Panc1 (cell line): ENCODE results near the gene DDX28. TPM values are rescaled to one million over a fixed set of nuclear protein-coding genes. Genes with fewer than 3 reads are reported as not detected.

Experiments used
- ATAC-seq: fragments of 200-7000 bp; cut with Tn5 transposase; 2 replicates; pipeline ENCODE4 v1.9.1; 2020; ENCODE audit warnings: mild to moderate bottlenecking, moderate library complexity
- BruUV-seq: library from RNA; stranded (reverse); fragments of 400-500 nt; replicated peaks from 2 replicates; lab custom pipeline; 2021; lab: Mats Ljungman, UMichigan
- CTCF ChIA-PET: fragments of 300-600 bp; sonication (Branson Sonifier 250); formaldehyde crosslinking; loops from one replicate; lab custom pipeline; 2022; ENCODE audit warnings: antibody characterized with exemption; lab: Charles Lee
- POLR2A ChIA-PET: fragments of 300-600 bp; sonication (Branson Sonifier 250); formaldehyde crosslinking; loops from one replicate; lab custom pipeline; 2022; ENCODE audit warnings: antibody characterized with exemption; lab: Charles Lee
- DNase-seq: peaks from one replicate; pipeline ENCODE4 v3.0.0-alpha.2; 2010; ENCODE audit warnings: low read depth, low spot score
- H3K27ac ChIP-seq: 2 replicates; pipeline ENCODE4 v1.5.1; 2011; ENCODE audit warnings: mild to moderate bottlenecking, low read length, inconsistent platforms
- H3K27me3 ChIP-seq: fragments of 200-500 bp; sonication (Bioruptor generic); 2 replicates; pipeline ENCODE4 v1.6.0; 2014; ENCODE audit warnings: low read length, inconsistent platforms; ENCODE audit not compliant: control insufficient read depth, insufficient read depth
- H3K36me3 ChIP-seq: fragments of 200-500 bp; sonication (Bioruptor generic); 2 replicates; pipeline ENCODE4 v1.5.1; 2014; ENCODE audit warnings: inconsistent platforms, mild to moderate bottlenecking, low read length, moderate library complexity; ENCODE audit not compliant: control insufficient read depth, insufficient read depth
- H3K4me1 ChIP-seq: 2 replicates; pipeline ENCODE4 v1.5.1; 2011; ENCODE audit warnings: inconsistent platforms, mild to moderate bottlenecking, low read length, moderate library complexity; ENCODE audit not compliant: control insufficient read depth, insufficient read depth
- H3K4me3 ChIP-seq, 2 experiments: 2 replicates each; pipeline ENCODE4 v1.5.1; 2011 to 2012; ENCODE audit warnings: low read depth in 2 of 2, low read length in 2 of 2, mild to moderate bottlenecking in 2 of 2, inconsistent platforms in 1 of 2, moderate library complexity in 1 of 2
- H3K9me3 ChIP-seq: fragments of 200-500 bp; sonication (Bioruptor generic); 2 replicates; pipeline ENCODE4 v1.5.1; 2014; ENCODE audit warnings: low read depth, mild to moderate bottlenecking, inconsistent platforms, low read length, moderate library complexity; ENCODE audit not compliant: control insufficient read depth, insufficient read depth
- POLR2AphosphoS5 ChIP-seq: IDR thresholded peaks from 2 replicates; pipeline ENCODE4 v1.6.1; 2012; ENCODE audit warnings: mild to moderate bottlenecking, low read depth, low read length, moderate library complexity
- SIN3A ChIP-seq: IDR thresholded peaks from 2 replicates; pipeline ENCODE4 v1.6.1; 2012; ENCODE audit warnings: low read depth, mild to moderate bottlenecking, low read length, moderate library complexity, borderline replicate concordance; ENCODE audit not compliant: insufficient read depth
- TCF7L2 ChIP-seq: IDR thresholded peaks from 2 replicates; pipeline ENCODE4 v1.6.1; 2011; ENCODE audit warnings: mild to moderate bottlenecking, low read depth, low read length, inconsistent platforms
- in situ Hi-C: cut with HindIII; loops from 2 replicates; pipeline ENCODE4 v1.10.0; 2016; ENCODE audit warnings: low sequenced_read_pairs, low pct_unique_long_range_greater_than_20kb
- intact Hi-C: fragments of 100-400 bp; cut with micrococcal nuclease; formaldehyde crosslinking; loops from one replicate; pipeline ENCODE4 v1.10.0; 2022; ENCODE audit not compliant: unreplicated experiment
- total RNA-seq: library from RNA; stranded (reverse); gene quantifications from one replicate; pipeline ENCODE4 v1.2.1, GENCODE V29; 2021; ENCODE audit not compliant: unreplicated experiment
- TF ChIP-seq, protein P1 (sequence below): fragments of 450-650 bp; IDR thresholded peaks from 2 replicates; pipeline ENCODE4 v1.5.1; 2017; ENCODE audit warnings: mild to moderate bottlenecking
- TF ChIP-seq, protein P2 (sequence below), 2 experiments: IDR thresholded peaks; 2 replicates each; pipeline ENCODE4 v1.6.1; 2011 to 2012; ENCODE audit warnings: low read depth in 2 of 2, control low read depth in 1 of 2, low read length in 1 of 2, mild to moderate bottlenecking in 1 of 2, moderate library complexity in 1 of 2; ENCODE audit not compliant: insufficient read depth in 1 of 2

DDX28 gene
- total RNA-seq, 1 experiment from 2014 or later = 8.4 TPM

DNA sequence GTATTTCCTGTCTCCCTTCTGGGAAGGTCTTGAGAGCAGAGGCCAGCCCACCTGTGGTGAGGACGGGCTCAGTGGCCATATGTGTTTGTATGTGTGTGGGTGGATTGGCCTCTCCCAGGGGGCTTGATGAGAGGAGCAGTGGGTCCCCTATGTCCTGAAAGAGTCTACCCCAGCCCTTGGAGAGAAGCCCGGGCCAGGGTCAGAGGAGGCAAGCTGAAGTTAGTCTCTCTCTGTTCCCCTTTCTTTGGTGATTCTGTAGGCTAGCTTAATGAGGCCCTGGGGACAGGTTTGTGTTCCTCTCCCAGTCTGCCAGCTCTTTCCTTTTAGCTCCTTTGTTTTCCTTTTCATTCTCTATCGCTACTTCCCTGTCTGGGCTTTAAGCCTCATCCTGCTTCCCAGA is 38.4 kb upstream of the DDX28 start:
- ChIA-PET POLR2A (interaction anchor here (0.8 kb wide), 1 partner anchor 107 kb away, joined by 4 read pairs; no protein-coding TSS in a partner anchor), CTCF (no interaction called here)
- DNase-seq (no peak), ATAC-seq (no peak)
- in situ Hi-C loops = no loop called here
- Histone ChIP-seq H3K9me3 (no peaks in the 10 kb centered on the region), H3K4me1 (no peaks in the 10 kb centered on the region), H3K4me3 (no peak overlapping the region), H3K36me3 (peaks cover under 1% of the 10 kb centered on the region; the same call in 1 of the 2 replicates), H3K27me3 (no peaks in the 10 kb centered on the region), H3K27ac (no peak overlapping the region)
- intact Hi-C loops = no loop called here
- no TSS peak for BruUV-seq
- TF ChIP-seq TCF7L2 (no peak), SIN3A (no peak), POLR2AphosphoS5 (no peak)
- TF ChIP-seq, protein P1, sequence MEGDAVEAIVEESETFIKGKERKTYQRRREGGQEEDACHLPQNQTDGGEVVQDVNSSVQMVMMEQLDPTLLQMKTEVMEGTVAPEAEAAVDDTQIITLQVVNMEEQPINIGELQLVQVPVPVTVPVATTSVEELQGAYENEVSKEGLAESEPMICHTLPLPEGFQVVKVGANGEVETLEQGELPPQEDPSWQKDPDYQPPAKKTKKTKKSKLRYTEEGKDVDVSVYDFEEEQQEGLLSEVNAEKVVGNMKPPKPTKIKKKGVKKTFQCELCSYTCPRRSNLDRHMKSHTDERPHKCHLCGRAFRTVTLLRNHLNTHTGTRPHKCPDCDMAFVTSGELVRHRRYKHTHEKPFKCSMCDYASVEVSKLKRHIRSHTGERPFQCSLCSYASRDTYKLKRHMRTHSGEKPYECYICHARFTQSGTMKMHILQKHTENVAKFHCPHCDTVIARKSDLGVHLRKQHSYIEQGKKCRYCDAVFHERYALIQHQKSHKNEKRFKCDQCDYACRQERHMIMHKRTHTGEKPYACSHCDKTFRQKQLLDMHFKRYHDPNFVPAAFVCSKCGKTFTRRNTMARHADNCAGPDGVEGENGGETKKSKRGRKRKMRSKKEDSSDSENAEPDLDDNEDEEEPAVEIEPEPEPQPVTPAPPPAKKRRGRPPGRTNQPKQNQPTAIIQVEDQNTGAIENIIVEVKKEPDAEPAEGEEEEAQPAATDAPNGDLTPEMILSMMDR = no peak
- TF ChIP-seq, protein P2, sequence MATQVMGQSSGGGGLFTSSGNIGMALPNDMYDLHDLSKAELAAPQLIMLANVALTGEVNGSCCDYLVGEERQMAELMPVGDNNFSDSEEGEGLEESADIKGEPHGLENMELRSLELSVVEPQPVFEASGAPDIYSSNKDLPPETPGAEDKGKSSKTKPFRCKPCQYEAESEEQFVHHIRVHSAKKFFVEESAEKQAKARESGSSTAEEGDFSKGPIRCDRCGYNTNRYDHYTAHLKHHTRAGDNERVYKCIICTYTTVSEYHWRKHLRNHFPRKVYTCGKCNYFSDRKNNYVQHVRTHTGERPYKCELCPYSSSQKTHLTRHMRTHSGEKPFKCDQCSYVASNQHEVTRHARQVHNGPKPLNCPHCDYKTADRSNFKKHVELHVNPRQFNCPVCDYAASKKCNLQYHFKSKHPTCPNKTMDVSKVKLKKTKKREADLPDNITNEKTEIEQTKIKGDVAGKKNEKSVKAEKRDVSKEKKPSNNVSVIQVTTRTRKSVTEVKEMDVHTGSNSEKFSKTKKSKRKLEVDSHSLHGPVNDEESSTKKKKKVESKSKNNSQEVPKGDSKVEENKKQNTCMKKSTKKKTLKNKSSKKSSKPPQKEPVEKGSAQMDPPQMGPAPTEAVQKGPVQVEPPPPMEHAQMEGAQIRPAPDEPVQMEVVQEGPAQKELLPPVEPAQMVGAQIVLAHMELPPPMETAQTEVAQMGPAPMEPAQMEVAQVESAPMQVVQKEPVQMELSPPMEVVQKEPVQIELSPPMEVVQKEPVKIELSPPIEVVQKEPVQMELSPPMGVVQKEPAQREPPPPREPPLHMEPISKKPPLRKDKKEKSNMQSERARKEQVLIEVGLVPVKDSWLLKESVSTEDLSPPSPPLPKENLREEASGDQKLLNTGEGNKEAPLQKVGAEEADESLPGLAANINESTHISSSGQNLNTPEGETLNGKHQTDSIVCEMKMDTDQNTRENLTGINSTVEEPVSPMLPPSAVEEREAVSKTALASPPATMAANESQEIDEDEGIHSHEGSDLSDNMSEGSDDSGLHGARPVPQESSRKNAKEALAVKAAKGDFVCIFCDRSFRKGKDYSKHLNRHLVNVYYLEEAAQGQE (IDR thresholded peaks at IDR 0.05; ENCODE audit: insufficient read depth in 1 of 2, low read depth in 2 of 2, low read length in 1 of 2) = no peak

DNA sequence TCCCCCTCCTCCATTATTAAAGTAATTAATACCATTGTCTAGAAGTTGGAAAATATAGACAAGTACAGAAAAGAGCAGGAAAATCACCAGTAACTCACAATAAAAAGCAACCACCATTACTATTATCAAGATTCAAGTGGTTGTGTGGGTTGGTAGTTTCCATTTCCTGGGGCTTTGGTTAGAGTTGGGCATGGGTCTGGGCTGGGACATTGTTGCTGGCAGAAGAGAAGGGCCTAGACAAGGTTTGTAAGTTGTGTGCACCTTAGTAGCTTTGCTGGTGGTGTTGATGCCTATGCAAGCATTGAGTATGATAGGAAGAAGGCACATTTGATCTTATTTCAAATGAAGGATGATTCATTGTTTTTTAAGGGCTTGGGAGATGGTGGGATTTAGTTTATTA is 36.8 kb upstream of the DDX28 start:
- in situ Hi-C loops (no loop called here), intact Hi-C loops (no loop called here)
- no peak for ATAC-seq
- POLR2A ChIA-PET = no interaction called here
- Histone ChIP-seq H3K36me3 (peaks cover 2% of the 10 kb centered on the region; the same call in 1 of the 2 replicates), H3K27me3 (no peaks in the 10 kb centered on the region), H3K4me1 (no peaks in the 10 kb centered on the region), H3K9me3 (no peaks in the 10 kb centered on the region), H3K4me3 (no peak overlapping the region), H3K27ac (no peak overlapping the region)
- CTCF ChIA-PET = no interaction called here
- no peak for DNase-seq
- no TSS peak for BruUV-seq
- TF ChIP-seq POLR2AphosphoS5 (no peak), SIN3A (no peak), TCF7L2 (no peak)
- TF ChIP-seq, protein P2 (IDR thresholded peaks at IDR 0.05; ENCODE audit: insufficient read depth in 1 of 2, low read depth in 2 of 2, low read length in 1 of 2) = no peak
- TF ChIP-seq, protein P1 = no peak
